Measurements from ENCODE around the gene NPHP4.

NPHP4 gene

GRCh38 chr1:5951846-5952410 lies 40.3 kb downstream of the NPHP4 start:
- Histone ChIP-seq H3K27me3 (ENCODE audit: control insufficient read depth, low read length) (no peaks in the 10 kb centered on the region), H3K9me2 (replicated peaks; ENCODE audit: control insufficient read depth, low read length) (no peaks in the 10 kb centered on the region), H3K4me2 (ENCODE audit: low read length) (no peak overlapping the region), H3K4me1 (ENCODE audit: control insufficient read depth, low read length) (peaks cover 13% of the 10 kb centered on the region), H4K20me1 (ENCODE audit: control insufficient read depth, insufficient read depth, low read depth, low read length) (no peaks in the 10 kb centered on the region), H3K36me3 (ENCODE audit: control insufficient read depth, low read length) (no peaks in the 10 kb centered on the region), H3K4me3 (ENCODE audit: low read length) (no peak overlapping the region), H3F3A (ENCODE audit: control insufficient read depth, insufficient read depth) (no peaks in the 10 kb centered on the region), H3K27ac (ENCODE audit: low read depth, low read length) (no peak overlapping the region), H3K9me3 (ENCODE audit: control insufficient read depth, insufficient read depth, low read length) (no peaks in the 10 kb centered on the region), H3K79me2 (ENCODE audit: control insufficient read depth, low read length) (no peaks in the 10 kb centered on the region)
- TF ChIP-seq CTCF (IDR thresholded peaks at IDR 0.05; ENCODE audit: low read depth, low read length, poor library complexity, severe bottlenecking) (no peak), EZH2phosphoT487 (IDR thresholded peaks at IDR 0.05; ENCODE audit: borderline replicate concordance, low read length) (no peak)

- Histone ChIP-seq H3K4me2 (ENCODE audit: low read length) (no peak overlapping the region), H3K4me3 (ENCODE audit: low read length) (no peak overlapping the region), H4K20me1 (ENCODE audit: control insufficient read depth, insufficient read depth, low read depth, low read length) (no peaks in the 10 kb centered on the region), H3K36me3 (ENCODE audit: control insufficient read depth, low read length) (no peaks in the 10 kb centered on the region), H3K27me3 (ENCODE audit: control insufficient read depth, low read length) (no peaks in the 10 kb centered on the region), H3K4me1 (ENCODE audit: control insufficient read depth, low read length) (peaks cover 13% of the 10 kb centered on the region), H3K27ac (ENCODE audit: low read depth, low read length) (no peak overlapping the region), H3K79me2 (ENCODE audit: control insufficient read depth, low read length) (no peaks in the 10 kb centered on the region), H3K9me2 (replicated peaks; ENCODE audit: control insufficient read depth, low read length) (no peaks in the 10 kb centered on the region), H3F3A (ENCODE audit: control insufficient read depth, insufficient read depth) (no peaks in the 10 kb centered on the region), H3K9me3 (ENCODE audit: control insufficient read depth, insufficient read depth, low read length) (no peaks in the 10 kb centered on the region)
- TF ChIP-seq CTCF (IDR thresholded peaks at IDR 0.05; ENCODE audit: low read depth, low read length, poor library complexity, severe bottlenecking): no peak
- no peak for TF ChIP-seq EZH2phosphoT487 (IDR thresholded peaks at IDR 0.05; ENCODE audit: borderline replicate concordance, low read length)
These were observed 41.0 kb downstream of the NPHP4 start for GRCh38 chr1:5950994-5951785.

- no peaks in the 10 kb centered on the region for H4K20me1 ChIP-seq (ENCODE audit: control insufficient read depth, insufficient read depth, low read depth, low read length)
- H3K79me2 ChIP-seq (ENCODE audit: control insufficient read depth, low read length): no peaks in the 10 kb centered on the region
- TF ChIP-seq EZH2phosphoT487 (IDR thresholded peaks at IDR 0.05; ENCODE audit: borderline replicate concordance, low read length) (no peak), CTCF (IDR thresholded peaks at IDR 0.05; ENCODE audit: low read depth, low read length, poor library complexity, severe bottlenecking) (no peak)
- no peaks in the 10 kb centered on the region for H3K9me2 ChIP-seq (replicated peaks; ENCODE audit: control insufficient read depth, low read length)
- no peaks in the 10 kb centered on the region for H3K9me3 ChIP-seq (ENCODE audit: control insufficient read depth, insufficient read depth, low read length)
- H3K4me1 ChIP-seq (ENCODE audit: control insufficient read depth, low read length): peaks cover 11% of the 10 kb centered on the region
- H3K27ac ChIP-seq (ENCODE audit: low read depth, low read length): no peak overlapping the region
- H3K4me2 ChIP-seq (ENCODE audit: low read length): no peak overlapping the region
- no peaks in the 10 kb centered on the region for H3F3A ChIP-seq (ENCODE audit: control insufficient read depth, insufficient read depth)
- H3K36me3 ChIP-seq (ENCODE audit: control insufficient read depth, low read length): no peaks in the 10 kb centered on the region
- H3K27me3 ChIP-seq (ENCODE audit: control insufficient read depth, low read length): no peaks in the 10 kb centered on the region
- H3K4me3 ChIP-seq (ENCODE audit: low read length): no peak overlapping the region
These were observed 41.9 kb downstream of the NPHP4 start for GRCh38 chr1:5950201-5950895.
